Hair follicular keratinocyte (primary cell): ENCODE results near the gene TNFAIP8. TPM values are rescaled to one million over a fixed set of nuclear protein-coding genes. Genes with fewer than 3 reads are reported as not detected.

Source experiments
- total RNA-seq: library from RNA; depleted of rRNA; stranded (reverse); fragments of >200 nt; gene quantifications from 2 replicates; pipeline ENCODE4 v1.2.3, GENCODE V29; 2015

The TNFAIP8 gene
- 26.8 and 45.5 TPM in 2 replicates for total RNA-seq

DNA sequence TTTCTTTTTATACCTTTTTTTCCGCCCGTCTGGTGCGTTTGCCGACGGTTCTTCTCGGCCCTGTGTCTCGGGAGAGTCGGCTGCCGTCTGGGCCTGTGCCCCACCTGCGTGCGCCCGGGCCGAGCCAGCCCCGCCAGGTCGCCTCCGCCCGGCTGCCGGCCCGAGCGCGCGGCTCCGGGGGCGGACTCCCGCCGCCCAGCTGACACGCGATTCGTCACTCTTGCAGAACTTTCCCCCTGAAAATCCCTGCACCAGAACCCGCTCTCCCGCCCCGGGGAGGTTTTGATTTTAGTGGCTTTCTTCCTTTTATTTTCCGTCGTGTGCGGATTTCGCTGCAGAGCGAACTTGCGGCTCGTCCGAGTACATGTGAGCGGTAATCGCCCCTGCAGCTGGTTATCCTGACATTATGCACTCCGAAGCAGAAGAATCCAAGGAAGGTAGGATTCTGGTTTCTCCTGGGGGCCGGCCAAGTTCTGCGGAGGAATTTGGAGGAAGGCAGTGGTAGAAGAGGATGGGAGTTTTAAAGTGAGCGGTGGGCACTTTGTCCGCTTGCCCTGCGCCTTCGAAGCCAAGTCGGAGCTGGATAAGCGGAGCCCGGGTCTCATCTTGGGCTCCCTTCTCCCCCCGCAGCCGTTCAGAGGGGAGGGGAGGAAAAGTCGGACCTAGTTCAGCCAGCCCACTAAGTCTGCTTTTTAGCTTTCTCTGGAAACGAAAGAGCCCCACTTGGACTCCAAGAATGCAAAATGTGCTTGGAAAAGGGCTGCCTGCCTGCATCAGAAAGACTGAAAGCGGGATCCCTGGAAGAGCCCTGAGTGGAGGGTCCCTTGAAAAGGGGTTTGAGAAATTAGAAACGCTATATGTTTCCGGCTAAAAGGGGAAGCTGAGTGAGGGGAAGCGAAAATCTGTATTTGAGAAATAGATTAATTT, at the start of gene TNFAIP8:
TNFAIP8 (plus strand) TSS at position 335 of the 927 bp plus-strand sequence; CDS start at position 407, 72 bp downstream.

Other genes starting within 250 kb of the TNFAIP8 start
- 149 TPM in 2 replicates for gene HSD17B4, start 96.5 kb downstream of the TNFAIP8 start, total RNA-seq